HepG2 (cell line): ENCODE data around the gene CLEC7A. TPM values are rescaled to one million over a fixed set of nuclear protein-coding genes. Genes with fewer than 3 reads are reported as not detected.

Experiments
- ATAC-seq: fragments of 200-7000 bp; cut with Tn5 transposase; 3 replicates; pipeline ENCODE4 v1.9.1; 2020; ENCODE audit warnings: mild to moderate bottlenecking, moderate library complexity
- BruUV-seq: library from RNA; stranded (reverse); fragments of 400-500 nt; replicated peaks from 2 replicates; lab custom pipeline; 2021; lab: Mats Ljungman, UMichigan
- CTCF ChIA-PET: fragments of 300-600 bp; formaldehyde crosslinking; extraction: SDS; loops from one replicate; lab custom pipeline; 2021; ENCODE audit warnings: low total read pairs, inconsistent platforms, low intra/inter-chr PET ratio; lab: Yijun Ruan, JAX
- POLR2A ChIA-PET: fragments of 350-600 bp; sonication (Branson Sonifier 250); formaldehyde crosslinking; loops from one replicate; lab custom pipeline; 2020; ENCODE audit warnings: antibody characterized with exemption, inconsistent platforms; lab: Yijun Ruan, JAX
- DNase-seq: peaks from one replicate; pipeline ENCODE4 v3.0.0-alpha.2; 2015; ENCODE audit warnings: low spot score
- FAIRE-seq: peaks from 3 replicates; lab custom pipeline; 2011; peaks lifted over from hg19 to GRCh38; lab: Jason Lieb, UNC
- H2AFZ ChIP-seq: one replicate; pipeline ENCODE4 v1.6.1; 2011; ENCODE audit warnings: low read length, inconsistent platforms
- H3K27ac ChIP-seq: fragments of 300-600 bp; 3 replicates; pipeline ENCODE4 v1.8.0; 2011; ENCODE audit warnings: mixed run types, mild to moderate bottlenecking, mixed read lengths, low read length, inconsistent platforms; ENCODE audit not compliant: insufficient read depth; ENCODE audit errors: extremely low read length
- H3K27me3 ChIP-seq, 2 experiments: fragments of 200-600 bp in 1 of 2; 2 replicates in 1 of 2; 3 replicates in 1 of 2; pipeline versions ENCODE4 v1.6.0 to v1.8.0; 2011; ENCODE audit warnings: low read length in 2 of 2, mild to moderate bottlenecking in 2 of 2, moderate library complexity in 2 of 2, inconsistent platforms in 1 of 2; ENCODE audit not compliant: insufficient read depth in 2 of 2, control insufficient read depth in 1 of 2
- H3K36me3 ChIP-seq, 2 experiments: fragments of 200-600 bp in 1 of 2; replicated peaks in 1 of 2; 2 replicates in 1 of 2; 3 replicates in 1 of 2; pipeline versions ENCODE4 v1.5.1 to v1.8.0; 2011; ENCODE audit warnings: low read length in 2 of 2, inconsistent platforms in 1 of 2; ENCODE audit not compliant: insufficient read depth in 2 of 2, control insufficient read depth in 1 of 2
- H3K4me1 ChIP-seq: 2 replicates; pipeline ENCODE4 v1.5.1; 2012; ENCODE audit warnings: low read length, inconsistent platforms; ENCODE audit not compliant: insufficient read depth
- H3K4me2 ChIP-seq: 2 replicates; pipeline ENCODE4 v1.6.0; 2011; ENCODE audit warnings: low read depth, low read length, inconsistent platforms
- H3K4me3 ChIP-seq, 3 experiments: fragments of 200-600 bp in 1 of 3; sonication (generic), shearing (Covaris generic) in 1 of 3; replicated peaks in 1 of 3; 2 replicates each; pipeline ENCODE4 v1.5.1; 2011 to 2016; ENCODE audit warnings: low read length in 3 of 3, inconsistent platforms in 2 of 3, low read depth in 2 of 3, mild to moderate bottlenecking in 2 of 3, control low read depth in 1 of 3, mixed read lengths in 1 of 3; ENCODE audit not compliant: insufficient read depth in 1 of 3
- H3K79me2 ChIP-seq: one replicate; pipeline ENCODE4 v1.6.1; 2011; ENCODE audit warnings: low read length, inconsistent platforms; ENCODE audit not compliant: insufficient read depth
- H3K9ac ChIP-seq: 2 replicates; pipeline ENCODE4 v1.6.0; 2011; ENCODE audit warnings: mild to moderate bottlenecking, low read depth, low read length, inconsistent platforms; ENCODE audit not compliant: insufficient read depth
- H3K9me3 ChIP-seq: 2 replicates; pipeline ENCODE4 v1.5.1; 2012; ENCODE audit warnings: mild to moderate bottlenecking, low read length
- H4K20me1 ChIP-seq: 2 replicates; pipeline ENCODE4 v1.6.0; 2011; ENCODE audit warnings: inconsistent platforms, mild to moderate bottlenecking, low read length, moderate library complexity; ENCODE audit not compliant: insufficient read depth
- CERS6 ChIP-seq: sonication (generic); formaldehyde crosslinking; IDR thresholded peaks from 2 replicates; pipeline ENCODE4 v1.5.0; 2020; ENCODE audit warnings: missing genetic modification reagents
- CREM ChIP-seq, 2 experiments: sonication (generic) in 1 of 2; formaldehyde crosslinking in 1 of 2; IDR thresholded peaks; 2 replicates each; pipeline versions ENCODE4 v1.4.0 to v1.6.1; 2016 to 2020; ENCODE audit warnings: antibody characterized with exemption in 1 of 2, mild to moderate bottlenecking in 1 of 2, missing genetic modification reagents in 1 of 2
- FOXK1 ChIP-seq: sonication (generic); formaldehyde crosslinking; IDR thresholded peaks from 2 replicates; pipeline ENCODE4 v1.4.0; 2020; ENCODE audit warnings: low read depth, missing genetic modification reagents, borderline replicate concordance
- MTA1 ChIP-seq: sonication (generic); formaldehyde crosslinking; IDR thresholded peaks from 2 replicates; pipeline ENCODE4 v1.4.0; 2020; ENCODE audit warnings: missing genetic modification reagents, mild to moderate bottlenecking, borderline replicate concordance
- NFYC ChIP-seq: IDR thresholded peaks from 2 replicates; pipeline ENCODE4 v1.6.1; 2016; ENCODE audit warnings: missing genetic modification reagents, missing compliant biosample characterization
- REXO4 ChIP-seq: sonication (generic); formaldehyde crosslinking; IDR thresholded peaks from 2 replicates; pipeline ENCODE4 v1.8.0; 2022; ENCODE audit warnings: missing genetic modification reagents, mild to moderate bottlenecking, borderline replicate concordance
- RNF2 ChIP-seq: fragments of 450-650 bp; conservative IDR thresholded peaks from 2 replicates; pipeline ENCODE4 v1.6.1; 2016; ENCODE audit warnings: low read depth
- TEF ChIP-seq: sonication (generic); formaldehyde crosslinking; IDR thresholded peaks from 2 replicates; pipeline ENCODE4 v1.5.0; 2020; ENCODE audit warnings: missing genetic modification reagents
- ZFP90 ChIP-seq: sonication (generic); formaldehyde crosslinking; IDR thresholded peaks from 2 replicates; pipeline ENCODE4 v1.8.0; 2022; ENCODE audit warnings: missing genetic modification reagents, mild to moderate bottlenecking, inconsistent platforms, borderline replicate concordance
- ZMYM4 ChIP-seq: sonication (generic); formaldehyde crosslinking; IDR thresholded peaks from 2 replicates; pipeline ENCODE4 v1.8.1; 2023; ENCODE audit warnings: mild to moderate bottlenecking, missing genetic modification reagents
- ZNF180 ChIP-seq: sonication (generic); formaldehyde crosslinking; IDR thresholded peaks from 2 replicates; pipeline ENCODE4 v1.4.0; 2020; ENCODE audit warnings: low read depth, missing genetic modification reagents, borderline replicate concordance
- ZNF224 ChIP-seq: sonication (generic); formaldehyde crosslinking; IDR thresholded peaks from 2 replicates; pipeline ENCODE4 v1.5.0; 2020; ENCODE audit warnings: mild to moderate bottlenecking, missing genetic modification reagents
- ZNF7 ChIP-seq: IDR thresholded peaks from 2 replicates; pipeline ENCODE4 v1.6.1; 2016; ENCODE audit warnings: missing biosample characterization, missing genetic modification reagents
- WGBS: methylation state at CpG from one replicate; pipeline ENCODE4 v1.1.6; 2017; ENCODE audit warnings: low lambda C conversion rate; 5-methylcytosine and 5-hydroxymethylcytosine counted together
- in situ Hi-C: cut with HindIII; loops from 2 replicates; pipeline ENCODE4 v1.10.0; 2017; ENCODE audit warnings: low pct_unique_long_range_greater_than_20kb; ENCODE audit not compliant: extremely low pct_ligation_motif_present
- intact Hi-C: fragments of 100-400 bp; cut with micrococcal nuclease; formaldehyde crosslinking; loops from one replicate; pipeline ENCODE4 v1.10.0; 2022; ENCODE audit not compliant: unreplicated experiment
- polyA plus RNA-seq, 8 experiments: library from polyadenylated mRNA; depleted of rRNA in 3 of 8; stranded (reverse) in 7 of 8; unstranded in 1 of 8; fragments of >200 nt; fragmentation: Illumina TruSeq in 4 of 8; extraction: Trizol in 4 of 8; gene quantifications; 2 replicates each; pipeline versions ENCODE4 v1.2.1 to v1.2.3, GENCODE V29; 2011 to 2016; ENCODE audit warnings: low read depth in 4 of 8, missing spikeins in 1 of 8, mixed read lengths in 1 of 8; ENCODE audit not compliant: insufficient read depth in 1 of 8
- total RNA-seq, 5 experiments: library from RNA; depleted of rRNA; stranded (reverse); fragments of >200 nt; fragmentation: Illumina TruSeq; extraction: Trizol; gene quantifications; 2 replicates each; pipeline ENCODE4 v1.2.3, GENCODE V29; 2016; ENCODE audit warnings: low read depth in 1 of 5
- TF ChIP-seq, protein P1 (sequence below): IDR thresholded peaks from 2 replicates; pipeline ENCODE4 v1.6.1; 2016; ENCODE audit warnings: low read depth, missing genetic modification reagents, missing compliant biosample characterization
- TF ChIP-seq, protein P2 (sequence below): sonication (generic); formaldehyde crosslinking; IDR thresholded peaks from 2 replicates; pipeline ENCODE4 v1.5.0; 2020; ENCODE audit warnings: missing genetic modification reagents, mild to moderate bottlenecking, borderline replicate concordance
- TF ChIP-seq, protein P3 (sequence below): sonication (generic); formaldehyde crosslinking; IDR thresholded peaks from 2 replicates; pipeline ENCODE4 v1.4.0; 2020; ENCODE audit warnings: mild to moderate bottlenecking, missing genetic modification reagents

Gene CLEC7A
- total and polyA plus RNA-seq, 2 of the 13 experiments (the other 11 are each of a cell fraction or from before 2014, with no cell fraction given): not detected

DNA sequence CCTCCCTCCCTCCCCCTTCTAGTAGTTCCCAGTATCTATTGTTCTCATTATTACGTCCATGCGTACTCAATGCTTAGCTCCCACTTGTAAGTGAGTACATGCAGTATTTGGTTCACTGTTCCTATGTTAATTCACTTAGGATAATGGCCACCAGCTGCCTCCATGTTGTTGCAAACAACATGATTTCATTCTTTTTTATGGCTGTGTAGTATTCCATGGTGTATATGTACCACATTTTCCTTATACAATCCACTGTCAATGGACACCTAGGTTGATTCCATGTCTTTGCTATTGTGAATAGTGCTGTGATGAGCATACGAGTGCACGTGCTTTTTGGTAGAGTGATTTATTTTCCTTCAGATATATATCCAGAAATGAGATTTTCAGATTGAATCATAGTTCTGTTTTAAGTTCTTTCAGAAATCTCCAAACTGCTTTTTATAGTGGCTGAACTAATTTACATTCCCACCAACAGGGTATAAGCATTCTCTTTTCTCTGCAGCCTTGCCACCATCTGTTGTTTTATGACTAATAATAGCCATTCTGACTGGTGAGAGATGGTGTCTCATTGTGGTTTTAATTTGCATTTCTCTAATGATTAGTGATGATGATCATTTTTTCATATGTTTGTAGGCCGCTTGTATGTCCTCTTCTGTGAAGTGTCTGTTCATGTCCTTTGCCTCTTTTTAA is 17.9 kb upstream of the CLEC7A start:
- intact Hi-C loops: no loop called here
- no peak overlapping the region for H3K4me2 ChIP-seq
- ChIA-PET CTCF (no interaction called here), POLR2A (no interaction called here)
- TF ChIP-seq CREM (IDR thresholded peaks at IDR 0.05): no peak
- TF ChIP-seq CREM (CRISPR knock-in tag; IDR thresholded peaks at IDR 0.05): no peak
- TF ChIP-seq, protein P1, sequence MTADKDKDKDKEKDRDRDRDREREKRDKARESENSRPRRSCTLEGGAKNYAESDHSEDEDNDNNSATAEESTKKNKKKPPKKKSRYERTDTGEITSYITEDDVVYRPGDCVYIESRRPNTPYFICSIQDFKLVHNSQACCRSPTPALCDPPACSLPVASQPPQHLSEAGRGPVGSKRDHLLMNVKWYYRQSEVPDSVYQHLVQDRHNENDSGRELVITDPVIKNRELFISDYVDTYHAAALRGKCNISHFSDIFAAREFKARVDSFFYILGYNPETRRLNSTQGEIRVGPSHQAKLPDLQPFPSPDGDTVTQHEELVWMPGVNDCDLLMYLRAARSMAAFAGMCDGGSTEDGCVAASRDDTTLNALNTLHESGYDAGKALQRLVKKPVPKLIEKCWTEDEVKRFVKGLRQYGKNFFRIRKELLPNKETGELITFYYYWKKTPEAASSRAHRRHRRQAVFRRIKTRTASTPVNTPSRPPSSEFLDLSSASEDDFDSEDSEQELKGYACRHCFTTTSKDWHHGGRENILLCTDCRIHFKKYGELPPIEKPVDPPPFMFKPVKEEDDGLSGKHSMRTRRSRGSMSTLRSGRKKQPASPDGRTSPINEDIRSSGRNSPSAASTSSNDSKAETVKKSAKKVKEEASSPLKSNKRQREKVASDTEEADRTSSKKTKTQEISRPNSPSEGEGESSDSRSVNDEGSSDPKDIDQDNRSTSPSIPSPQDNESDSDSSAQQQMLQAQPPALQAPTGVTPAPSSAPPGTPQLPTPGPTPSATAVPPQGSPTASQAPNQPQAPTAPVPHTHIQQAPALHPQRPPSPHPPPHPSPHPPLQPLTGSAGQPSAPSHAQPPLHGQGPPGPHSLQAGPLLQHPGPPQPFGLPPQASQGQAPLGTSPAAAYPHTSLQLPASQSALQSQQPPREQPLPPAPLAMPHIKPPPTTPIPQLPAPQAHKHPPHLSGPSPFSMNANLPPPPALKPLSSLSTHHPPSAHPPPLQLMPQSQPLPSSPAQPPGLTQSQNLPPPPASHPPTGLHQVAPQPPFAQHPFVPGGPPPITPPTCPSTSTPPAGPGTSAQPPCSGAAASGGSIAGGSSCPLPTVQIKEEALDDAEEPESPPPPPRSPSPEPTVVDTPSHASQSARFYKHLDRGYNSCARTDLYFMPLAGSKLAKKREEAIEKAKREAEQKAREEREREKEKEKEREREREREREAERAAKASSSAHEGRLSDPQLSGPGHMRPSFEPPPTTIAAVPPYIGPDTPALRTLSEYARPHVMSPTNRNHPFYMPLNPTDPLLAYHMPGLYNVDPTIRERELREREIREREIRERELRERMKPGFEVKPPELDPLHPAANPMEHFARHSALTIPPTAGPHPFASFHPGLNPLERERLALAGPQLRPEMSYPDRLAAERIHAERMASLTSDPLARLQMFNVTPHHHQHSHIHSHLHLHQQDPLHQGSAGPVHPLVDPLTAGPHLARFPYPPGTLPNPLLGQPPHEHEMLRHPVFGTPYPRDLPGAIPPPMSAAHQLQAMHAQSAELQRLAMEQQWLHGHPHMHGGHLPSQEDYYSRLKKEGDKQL (CRISPR knock-in tag): no peak
- no peak for TF ChIP-seq REXO4
- TF ChIP-seq TEF: no peak
- no peak for TF ChIP-seq RNF2
- no peak for TF ChIP-seq NFYC
- TF ChIP-seq, protein P2, sequence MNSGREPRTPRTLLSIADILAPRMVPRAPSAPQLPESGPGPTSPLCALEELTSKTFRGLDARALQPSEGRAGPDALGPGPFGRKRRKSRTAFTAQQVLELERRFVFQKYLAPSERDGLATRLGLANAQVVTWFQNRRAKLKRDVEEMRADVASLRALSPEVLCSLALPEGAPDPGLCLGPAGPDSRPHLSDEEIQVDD (CRISPR knock-in tag): no peak
- TF ChIP-seq ZNF180 (CRISPR knock-in tag): no peak
- no peak for TF ChIP-seq ZNF7 (CRISPR knock-in tag)
- TF ChIP-seq CERS6 (CRISPR knock-in tag): no peak
- no peak for TF ChIP-seq FOXK1 (CRISPR knock-in tag)
- TF ChIP-seq ZMYM4 (CRISPR knock-in tag): no peak
- TF ChIP-seq ZFP90 (CRISPR knock-in tag): no peak
- TF ChIP-seq ZNF224: no peak
- TF ChIP-seq MTA1 (CRISPR knock-in tag): no peak
- TF ChIP-seq, protein P3, sequence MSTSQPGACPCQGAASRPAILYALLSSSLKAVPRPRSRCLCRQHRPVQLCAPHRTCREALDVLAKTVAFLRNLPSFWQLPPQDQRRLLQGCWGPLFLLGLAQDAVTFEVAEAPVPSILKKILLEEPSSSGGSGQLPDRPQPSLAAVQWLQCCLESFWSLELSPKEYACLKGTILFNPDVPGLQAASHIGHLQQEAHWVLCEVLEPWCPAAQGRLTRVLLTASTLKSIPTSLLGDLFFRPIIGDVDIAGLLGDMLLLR: no peak
- no TSS peak for BruUV-seq
- no peaks in the 10 kb centered on the region for H4K20me1 ChIP-seq
- no peaks in the 10 kb centered on the region for H3K27me3 ChIP-seq
- H3K9ac ChIP-seq: no peak overlapping the region
- no peak overlapping the region for H3K27ac ChIP-seq
- no peak for FAIRE-seq
- no peak overlapping the region for H3K4me3 ChIP-seq
- no peaks in the 10 kb centered on the region for H3K9me3 ChIP-seq
- H2AFZ ChIP-seq: no peak overlapping the region
- WGBS: 49% methylated on average over 5 of the region's 5 CpGs
- H3K36me3 ChIP-seq: no peaks in the 10 kb centered on the region
- in situ Hi-C loops: no loop called here
- no peak for ATAC-seq
- H3K4me1 ChIP-seq: no peaks in the 10 kb centered on the region
- no peak for DNase-seq
- H3K79me2 ChIP-seq: no peaks in the 10 kb centered on the region
